ENCODE measurements around the gene MRPL24.

MRPL24 gene

GRCh38 chr1:156708218-156708661 is 32.6 kb downstream of the MRPL24 start:
- no peak for DNase-seq

GRCh38 chr1:156707417-156708217 is 33.3 kb downstream of the MRPL24 start:
- DNase-seq: no peak

DNA sequence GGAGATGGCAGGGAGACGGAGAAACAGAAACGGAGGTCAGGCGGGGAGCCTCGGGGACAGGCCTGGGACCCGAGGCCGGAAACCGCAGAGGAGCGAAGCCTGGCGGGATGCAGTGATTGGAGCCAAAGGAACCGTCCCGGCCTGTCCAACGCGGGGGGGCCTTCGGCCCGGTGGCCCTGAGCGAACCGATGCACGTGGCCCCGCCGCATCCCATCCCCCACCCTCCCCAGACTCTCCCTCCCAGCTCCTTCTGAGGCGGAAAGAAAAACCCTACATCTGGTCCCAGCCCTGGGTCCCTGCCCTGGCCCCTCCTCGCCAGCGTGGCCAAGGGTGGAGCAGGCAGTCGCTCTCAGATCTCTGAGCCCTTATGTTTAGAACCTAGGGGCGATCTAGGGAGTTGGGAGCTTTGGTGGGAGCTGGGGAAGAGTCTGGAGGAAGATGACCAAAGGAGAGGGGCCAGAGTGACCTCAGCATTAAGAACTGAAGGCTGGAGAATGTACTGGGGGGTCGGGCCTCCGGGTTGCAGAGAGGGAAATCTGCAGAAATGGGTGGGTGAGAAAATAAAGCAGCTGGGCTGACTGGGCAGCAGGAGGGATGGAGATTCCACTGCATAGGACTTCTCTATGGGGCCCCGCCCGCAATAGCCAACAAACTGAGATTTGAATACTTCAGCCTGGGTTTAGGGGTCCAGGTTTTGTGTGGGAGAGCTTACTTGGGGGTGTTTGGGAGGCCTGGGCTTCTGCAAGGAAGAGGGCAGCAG is 34.1 kb downstream of the MRPL24 start:
- no peak for DNase-seq

DNA sequence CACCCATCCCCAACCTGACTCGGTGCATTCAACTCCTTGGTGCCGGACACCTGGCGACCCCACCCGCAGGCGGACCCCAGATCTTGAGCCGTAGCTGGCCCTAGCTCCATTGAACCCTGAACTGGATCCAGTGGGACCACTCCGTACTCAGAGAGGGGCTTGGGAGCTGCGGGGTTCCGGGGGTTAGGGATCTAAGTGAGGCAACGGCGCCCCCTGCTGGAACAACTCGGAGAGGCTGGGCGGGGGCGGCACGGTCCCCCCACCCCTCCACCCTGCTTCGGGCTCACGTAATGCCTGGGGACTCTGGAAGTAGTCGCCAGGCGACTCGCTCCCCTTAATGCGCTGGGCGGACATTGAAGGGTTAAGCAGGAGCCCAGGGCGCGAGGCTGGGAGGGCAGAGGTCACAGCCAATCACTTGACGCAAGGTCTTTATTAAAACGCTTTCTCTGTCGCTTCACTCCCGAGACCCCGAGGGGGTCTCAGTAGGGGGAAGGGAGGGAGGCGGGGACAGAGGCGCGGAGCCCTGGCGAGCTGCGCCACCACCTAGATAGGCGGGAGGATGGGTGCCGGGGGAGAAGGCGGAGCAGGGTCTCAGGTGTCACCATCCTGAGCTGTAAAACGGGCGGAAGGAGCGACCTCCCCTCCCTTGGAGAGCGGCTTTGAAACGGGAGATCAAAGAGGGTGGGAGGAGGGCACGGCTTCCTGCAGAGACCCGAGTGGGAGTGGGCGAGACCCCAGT is 34.8 kb downstream of the MRPL24 start:
- DNase-seq: no peak

DNA sequence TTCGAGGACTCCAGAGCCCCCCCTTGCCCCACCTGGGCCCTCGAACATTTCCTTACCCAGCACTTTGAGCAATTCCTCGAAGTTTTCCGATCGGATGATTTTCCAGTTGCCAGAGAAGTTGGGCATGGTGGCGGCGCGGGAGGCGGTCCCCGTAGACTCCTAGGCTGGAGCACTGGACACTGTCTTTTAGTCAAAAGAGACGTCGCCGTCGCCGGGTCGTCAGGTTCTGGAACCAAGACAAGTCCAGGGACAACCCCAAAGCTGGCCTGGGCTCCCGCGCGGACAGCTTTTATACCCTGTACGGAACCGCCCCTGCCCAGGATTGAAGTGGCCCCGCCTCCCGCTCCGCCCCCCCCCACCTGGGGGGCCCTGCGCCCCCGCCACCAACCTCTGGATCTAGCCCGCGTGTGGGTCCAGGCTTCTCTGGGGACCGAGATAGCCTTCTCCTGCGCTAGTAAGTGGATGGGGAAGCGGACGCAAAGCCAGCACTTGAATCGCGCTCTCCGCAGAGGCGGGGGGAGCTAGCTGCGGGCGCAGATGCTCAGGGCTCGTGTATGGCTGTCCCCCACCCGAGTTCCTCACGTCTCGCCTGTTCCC is 35.5 kb downstream of the MRPL24 start, which contains the start of gene CRABP2:
CRABP2 (minus strand) TSS at position 263 of the 597 bp plus-strand sequence; CDS start at position 126, 137 bp downstream.
- DNase-seq: no peak

- no peak for DNase-seq
Observed at GRCh38 chr1:156704930-156705320, 36.0 kb downstream of the MRPL24 start.

DNA sequence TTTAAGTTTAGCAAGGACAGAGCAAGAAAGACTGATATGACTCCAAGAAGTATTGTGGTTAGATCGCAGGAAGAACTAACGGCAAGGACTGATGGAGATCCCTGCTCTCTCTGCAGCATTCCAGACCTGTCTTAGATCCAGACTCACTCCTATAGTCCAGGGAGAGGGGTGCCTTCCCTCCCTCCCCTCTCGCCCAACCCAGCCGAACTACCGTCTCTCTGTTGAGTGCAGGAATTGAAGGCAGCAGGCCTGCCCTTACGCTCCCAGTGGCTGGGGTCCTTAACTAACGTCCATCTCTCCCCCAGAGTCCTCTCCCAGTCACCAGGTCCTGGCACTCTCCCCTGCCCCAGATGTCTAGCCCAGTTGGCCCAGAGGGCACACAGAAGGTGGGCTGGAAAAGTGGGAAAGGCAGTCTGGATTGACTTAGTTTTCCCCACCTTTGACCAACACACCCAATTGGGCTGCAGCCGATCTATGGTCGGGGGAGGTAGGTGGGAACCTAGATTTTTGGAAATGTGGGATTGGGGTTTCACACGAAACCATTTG is 36.6 kb downstream of the MRPL24 start:
- no peak for DNase-seq

DNA sequence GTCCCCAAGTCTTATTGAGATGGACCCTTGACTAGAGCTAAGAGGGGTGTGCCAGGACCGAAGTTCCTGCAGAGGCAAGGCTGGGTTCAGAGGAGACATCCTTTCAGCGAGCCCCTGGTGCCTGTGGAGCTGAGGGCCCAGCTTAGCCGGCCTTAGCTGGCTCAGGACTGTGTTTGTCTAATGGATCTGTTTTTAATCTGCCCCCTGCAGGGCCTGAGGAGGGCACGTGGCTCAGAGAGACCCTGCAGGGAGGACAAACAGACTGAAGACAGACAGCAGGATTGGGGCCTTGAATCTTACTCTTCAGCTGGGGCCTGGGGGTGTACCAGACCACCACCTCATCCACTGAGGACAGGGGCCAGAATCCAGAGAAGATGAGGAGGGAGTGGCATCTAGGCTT is 37.1 kb downstream of the MRPL24 start:
- DNase-seq: no peak

GRCh38 chr1:156703336-156703735 is 37.6 kb downstream of the MRPL24 start:
- no peak for DNase-seq

DNA sequence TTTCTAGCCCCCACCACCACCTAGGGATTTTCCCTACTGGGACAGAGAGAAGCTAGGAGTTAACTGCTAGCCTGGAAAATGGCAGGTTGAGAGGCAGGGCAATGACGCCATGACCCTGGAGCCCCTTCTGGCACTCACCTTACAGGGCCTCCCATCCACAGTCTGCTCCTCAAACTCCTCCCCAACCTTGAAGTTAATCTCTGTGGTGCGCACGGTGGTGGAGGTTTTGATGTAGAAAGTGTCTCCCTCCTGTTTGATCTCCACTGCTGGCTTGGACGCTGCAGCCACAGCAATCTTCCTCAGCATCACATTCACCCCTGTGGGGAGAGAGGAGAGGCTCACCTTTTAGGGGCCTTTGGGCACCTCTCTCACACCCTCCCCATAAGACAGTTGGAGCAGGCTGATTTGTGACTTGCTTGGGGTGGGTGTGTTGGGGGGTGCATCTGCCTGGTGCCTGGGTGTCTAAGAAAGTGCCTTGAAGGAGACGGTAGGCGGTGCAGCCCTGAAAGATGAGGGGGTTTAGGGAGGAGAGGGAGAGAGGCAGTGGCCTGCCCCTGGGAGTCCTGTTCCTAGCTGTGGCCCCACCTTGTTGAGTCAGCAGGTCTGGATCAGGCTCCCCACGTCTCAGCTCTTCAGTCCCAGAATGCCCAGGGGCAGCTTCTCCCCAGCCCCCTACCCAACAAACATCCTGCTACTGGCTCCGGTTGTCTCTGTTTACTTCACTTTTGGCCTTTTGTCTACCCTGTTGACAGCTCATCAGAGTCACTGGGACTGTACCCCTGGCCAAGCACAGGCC is 40.0 kb downstream of the MRPL24 start:
- no peak for DNase-seq

GRCh38 chr1:156698995-156699394 is 41.9 kb downstream of the MRPL24 start:
- no peak for DNase-seq

- DNase-seq: no peak
Observed at GRCh38 chr1:156697481-156697880, 43.4 kb downstream of the MRPL24 start.

DNA sequence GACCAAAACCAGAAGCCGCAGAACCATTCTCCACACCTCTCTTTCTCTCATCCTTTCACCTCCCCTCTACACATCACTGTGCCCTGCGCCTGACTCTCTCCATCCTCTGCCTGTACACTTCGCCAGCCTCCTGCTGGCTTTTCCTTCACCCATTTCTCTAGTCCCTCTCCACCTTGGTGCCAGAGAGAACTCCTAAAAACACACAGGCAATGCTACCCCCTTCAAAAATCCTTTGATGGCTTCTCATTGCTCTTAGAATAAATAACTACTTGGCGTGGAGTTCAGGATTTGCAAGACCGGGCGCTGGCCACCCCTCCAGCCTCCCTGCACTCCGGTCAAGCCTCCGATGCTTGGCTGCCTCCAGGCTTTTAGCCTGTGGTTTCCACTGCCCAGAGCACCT is 44.1 kb downstream of the MRPL24 start:
- DNase-seq: no peak

- DNase-seq: no peak
Observed at GRCh38 chr1:156694690-156694962, 46.3 kb downstream of the MRPL24 start.

DNA sequence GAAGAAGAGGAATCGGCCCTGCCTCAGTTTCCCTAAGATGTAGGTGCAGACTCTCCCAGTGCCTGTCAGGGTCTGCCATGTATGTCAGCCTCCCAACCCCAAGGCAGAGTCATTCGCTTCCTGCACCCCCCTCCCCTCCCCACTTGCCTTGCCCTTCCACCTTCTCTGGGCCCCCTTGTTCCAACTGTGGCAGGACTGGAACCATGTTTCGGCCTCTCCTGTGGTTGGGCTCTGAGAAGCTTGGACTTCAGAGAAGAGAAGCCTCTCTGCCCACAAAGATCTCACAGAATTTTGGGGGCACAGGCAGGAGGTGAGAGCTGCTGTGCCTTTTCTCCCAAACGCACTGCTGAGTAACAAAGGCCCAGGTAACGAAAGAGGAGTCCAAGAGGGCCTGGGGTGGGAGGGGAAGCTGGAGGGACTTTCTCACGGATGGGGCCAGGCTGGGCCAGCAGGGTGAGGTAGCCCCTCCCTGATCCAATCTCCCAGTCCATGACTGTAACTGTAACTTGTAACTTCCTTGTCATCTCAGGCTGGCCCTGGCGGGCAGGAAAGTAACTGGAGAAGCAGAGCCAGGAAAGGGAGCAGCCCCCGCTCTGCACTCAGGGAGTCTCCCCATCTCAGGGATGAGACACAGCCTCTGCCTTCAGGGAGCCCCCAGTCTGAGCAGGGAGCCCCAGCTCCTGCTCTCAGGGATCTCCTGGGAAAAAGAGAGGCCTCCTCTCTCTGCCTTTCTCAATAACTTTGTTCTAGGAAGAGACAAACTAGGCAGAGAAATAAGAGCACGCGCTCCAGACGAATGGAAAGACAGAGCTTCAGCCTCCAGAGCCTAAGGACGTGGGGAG is 46.8 kb downstream of the MRPL24 start:
- DNase-seq: no peak

- no peak for DNase-seq
Observed at GRCh38 chr1:156692925-156693847, 47.7 kb downstream of the MRPL24 start.

- no peak for DNase-seq
Observed at GRCh38 chr1:156692441-156692924, 48.4 kb downstream of the MRPL24 start.

- no peak for DNase-seq
Observed at GRCh38 chr1:156691665-156692440, 49.0 kb downstream of the MRPL24 start.

DNA sequence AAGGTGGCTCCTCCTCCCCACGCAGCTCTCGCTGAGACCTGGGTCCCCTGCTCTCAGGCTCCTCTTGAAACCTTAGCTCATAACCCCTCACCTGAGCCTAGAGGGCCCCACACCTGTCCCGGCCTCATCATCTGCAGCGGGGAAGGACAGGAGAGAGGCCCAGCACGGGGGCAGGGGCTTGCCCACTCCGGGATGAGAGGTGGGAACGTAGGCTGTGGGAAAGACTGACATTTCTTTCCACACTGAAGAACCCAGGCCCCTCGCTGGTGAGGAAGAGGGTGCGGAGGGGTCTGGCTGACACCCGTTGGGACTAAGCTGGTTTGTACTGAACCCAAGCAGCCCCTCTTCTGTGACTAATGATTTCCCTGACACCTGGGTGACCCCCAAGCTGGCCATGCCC is 49.7 kb downstream of the MRPL24 start:
- no peak for DNase-seq

Data from NK-92 treated with Interleukin-12 subunit alpha and Interleukin-12 subunit beta, amount 100 ng/mL, for 24 hours (cell line).